WTC11 (cell line): ENCODE measurements around the gene SLC44A2. TPM values are rescaled to one million over a fixed set of nuclear protein-coding genes. Genes with fewer than 3 reads are reported as not detected.

Source experiments
- ATAC-seq: fragments of 200-7000 bp; cut with Tn5 transposase; 2 replicates; pipeline ENCODE4 v1.10.0; 2021; ENCODE audit warnings: mild to moderate bottlenecking, moderate library complexity
- CTCF ChIA-PET: fragments of 300-600 bp; sonication (Branson Sonifier 250); formaldehyde crosslinking; loops from one replicate; lab custom pipeline; 2021; ENCODE audit warnings: antibody characterized with exemption; lab: Charles Lee
- POLR2A ChIA-PET: fragments of 350-600 bp; sonication (Branson Sonifier 250); formaldehyde crosslinking; loops from one replicate; lab custom pipeline; 2021; ENCODE audit warnings: antibody characterized with exemption; lab: Charles Lee
- DNase-seq: peaks from one replicate; pipeline ENCODE4 v3.0.0; 2021; ENCODE audit warnings: low spot score
- H3K27ac Mint-ChIP-seq: 2 replicates; pipeline ENCODE4 v1.8.0; 2021; ENCODE audit warnings: mixed read lengths
- H3K27me3 Mint-ChIP-seq: 2 replicates; pipeline ENCODE4 v1.8.0; 2021; ENCODE audit warnings: low read depth, mild to moderate bottlenecking, moderate library complexity, mixed read lengths
- H3K36me3 Mint-ChIP-seq: 2 replicates; pipeline ENCODE4 v1.8.0; 2021; ENCODE audit warnings: mixed read lengths
- H3K4me1 Mint-ChIP-seq: 2 replicates; pipeline ENCODE4 v1.8.0; 2022; ENCODE audit warnings: mixed read lengths
- H3K4me3 Mint-ChIP-seq: 2 replicates; pipeline ENCODE4 v1.8.0; 2021; ENCODE audit warnings: mild to moderate bottlenecking, moderate library complexity, mixed read lengths
- H3K9me3 Mint-ChIP-seq: 2 replicates; pipeline ENCODE4 v1.8.0; 2021; ENCODE audit warnings: mixed read lengths
- CBFB ChIP-seq: sonication (generic); formaldehyde crosslinking; IDR thresholded peaks from 2 replicates; pipeline ENCODE4 v1.8.1; 2022; ENCODE audit warnings: mild to moderate bottlenecking, low read depth, missing genetic modification reagents
- ESRRA ChIP-seq: sonication (generic); formaldehyde crosslinking; IDR thresholded peaks from 2 replicates; pipeline ENCODE4 v1.8.1; 2022; ENCODE audit warnings: mild to moderate bottlenecking, missing genetic modification reagents, borderline replicate concordance
- ETV6 ChIP-seq: sonication (generic); formaldehyde crosslinking; IDR thresholded peaks from 2 replicates; pipeline ENCODE4 v1.8.1; 2022; ENCODE audit warnings: mild to moderate bottlenecking, missing genetic modification reagents
- HMGA2 ChIP-seq: fragments of 250-450 bp; sonication (Bioruptor Pico); IDR thresholded peaks from 2 replicates; pipeline ENCODE4 v1.4.0; 2021; ENCODE audit warnings: mild to moderate bottlenecking, moderate library complexity
- KAT7 ChIP-seq: sonication (generic); formaldehyde crosslinking; IDR thresholded peaks from 2 replicates; pipeline ENCODE4 v1.8.1; 2023; ENCODE audit warnings: missing genetic modification reagents, mild to moderate bottlenecking, borderline replicate concordance
- NFE2L1 ChIP-seq: sonication (generic); formaldehyde crosslinking; IDR thresholded peaks from 2 replicates; pipeline ENCODE4 v1.8.1; 2023; ENCODE audit warnings: missing genetic modification reagents
- PRRX2 ChIP-seq: fragments of 250-450 bp; sonication (Bioruptor Pico); IDR thresholded peaks from 2 replicates; pipeline ENCODE4 v1.8.0; 2021; ENCODE audit warnings: mild to moderate bottlenecking
- SP1 ChIP-seq: sonication (generic); formaldehyde crosslinking; conservative IDR thresholded peaks from 2 replicates; pipeline ENCODE4 v1.8.1; 2022; ENCODE audit warnings: missing genetic modification reagents
- ZNF121 ChIP-seq: sonication (generic); formaldehyde crosslinking; IDR thresholded peaks from 2 replicates; pipeline ENCODE4 v1.8.0; 2023; ENCODE audit warnings: missing genetic modification reagents
- ZNF416 ChIP-seq: fragments of 250-450 bp; sonication (Bioruptor Pico); IDR thresholded peaks from 2 replicates; pipeline ENCODE4 v1.9.0; 2021; ENCODE audit warnings: mild to moderate bottlenecking, inconsistent platforms
- total RNA-seq: library from RNA; stranded (reverse); gene quantifications from 3 replicates; pipeline ENCODE4 v1.2.3, GENCODE V29; 2021
- TF ChIP-seq, protein P1 (sequence below): sonication (generic); formaldehyde crosslinking; IDR thresholded peaks from 2 replicates; pipeline ENCODE4 v1.8.1; 2023; ENCODE audit warnings: mild to moderate bottlenecking, missing genetic modification reagents, moderate library complexity
- TF ChIP-seq, protein P2 (sequence below): sonication (generic); formaldehyde crosslinking; IDR thresholded peaks from 2 replicates; pipeline ENCODE4 v1.8.0; 2023; ENCODE audit warnings: missing genetic modification reagents, mild to moderate bottlenecking, borderline replicate concordance
- TF ChIP-seq, protein P3 (sequence below): sonication (generic); formaldehyde crosslinking; conservative IDR thresholded peaks from 2 replicates; pipeline ENCODE4 v1.8.1; 2022; ENCODE audit warnings: mild to moderate bottlenecking, missing genetic modification reagents
- TF ChIP-seq, protein P4 (sequence below): sonication (generic); formaldehyde crosslinking; IDR thresholded peaks from 2 replicates; pipeline ENCODE4 v1.8.0; 2022; ENCODE audit warnings: mild to moderate bottlenecking, missing genetic modification reagents
- TF ChIP-seq, protein P5 (sequence below): sonication (generic); formaldehyde crosslinking; IDR thresholded peaks from 2 replicates; pipeline ENCODE4 v1.8.1; 2023; ENCODE audit warnings: mild to moderate bottlenecking, missing genetic modification reagents, borderline replicate concordance
- TF ChIP-seq, protein P6 (sequence below): fragments of 250-450 bp; sonication (Bioruptor Pico); conservative IDR thresholded peaks from 2 replicates; pipeline ENCODE4 v1.9.0; 2021; ENCODE audit warnings: mild to moderate bottlenecking
- TF ChIP-seq, protein P7 (sequence below): sonication (generic); formaldehyde crosslinking; IDR thresholded peaks from 2 replicates; pipeline ENCODE4 v1.8.0; 2023; ENCODE audit warnings: missing genetic modification reagents
- TF ChIP-seq, protein P8 (sequence below): sonication (generic); formaldehyde crosslinking; IDR thresholded peaks from 2 replicates; pipeline ENCODE4 v1.8.1; 2023; ENCODE audit warnings: mild to moderate bottlenecking, moderate library complexity, missing genetic modification reagents

The SLC44A2 gene
- total RNA-seq, 1 experiment from 2014 or later, result 109 TPM

DNA sequence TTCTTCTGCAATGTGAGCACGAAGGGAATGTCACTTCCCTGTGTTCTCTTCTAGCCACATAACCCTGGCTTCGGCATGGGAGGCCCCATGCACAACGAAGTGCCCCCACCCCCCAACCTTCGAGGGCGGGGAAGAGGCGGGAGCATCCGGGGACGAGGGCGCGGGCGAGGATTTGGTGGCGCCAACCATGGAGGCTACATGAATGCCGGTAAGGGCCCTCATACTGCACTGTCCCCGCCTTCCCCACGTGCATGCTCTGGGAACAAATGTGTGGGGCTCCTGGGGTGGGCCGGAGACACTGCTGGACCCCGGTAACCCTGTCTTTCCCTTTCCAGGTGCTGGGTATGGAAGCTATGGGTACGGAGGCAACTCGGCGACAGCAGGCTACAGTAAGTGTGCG lies 58.2 kb downstream of the SLC44A2 start:
- TF ChIP-seq PRRX2, result no peak
- TF ChIP-seq, protein P1, sequence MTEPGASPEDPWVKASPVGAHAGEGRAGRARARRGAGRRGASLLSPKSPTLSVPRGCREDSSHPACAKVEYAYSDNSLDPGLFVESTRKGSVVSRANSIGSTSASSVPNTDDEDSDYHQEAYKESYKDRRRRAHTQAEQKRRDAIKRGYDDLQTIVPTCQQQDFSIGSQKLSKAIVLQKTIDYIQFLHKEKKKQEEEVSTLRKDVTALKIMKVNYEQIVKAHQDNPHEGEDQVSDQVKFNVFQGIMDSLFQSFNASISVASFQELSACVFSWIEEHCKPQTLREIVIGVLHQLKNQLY (CRISPR knock-in tag), result no peak
- TF ChIP-seq NFE2L1 (CRISPR knock-in tag), result no peak
- TF ChIP-seq ZNF416 (CRISPR knock-in tag), result no peak
- TF ChIP-seq, protein P2, sequence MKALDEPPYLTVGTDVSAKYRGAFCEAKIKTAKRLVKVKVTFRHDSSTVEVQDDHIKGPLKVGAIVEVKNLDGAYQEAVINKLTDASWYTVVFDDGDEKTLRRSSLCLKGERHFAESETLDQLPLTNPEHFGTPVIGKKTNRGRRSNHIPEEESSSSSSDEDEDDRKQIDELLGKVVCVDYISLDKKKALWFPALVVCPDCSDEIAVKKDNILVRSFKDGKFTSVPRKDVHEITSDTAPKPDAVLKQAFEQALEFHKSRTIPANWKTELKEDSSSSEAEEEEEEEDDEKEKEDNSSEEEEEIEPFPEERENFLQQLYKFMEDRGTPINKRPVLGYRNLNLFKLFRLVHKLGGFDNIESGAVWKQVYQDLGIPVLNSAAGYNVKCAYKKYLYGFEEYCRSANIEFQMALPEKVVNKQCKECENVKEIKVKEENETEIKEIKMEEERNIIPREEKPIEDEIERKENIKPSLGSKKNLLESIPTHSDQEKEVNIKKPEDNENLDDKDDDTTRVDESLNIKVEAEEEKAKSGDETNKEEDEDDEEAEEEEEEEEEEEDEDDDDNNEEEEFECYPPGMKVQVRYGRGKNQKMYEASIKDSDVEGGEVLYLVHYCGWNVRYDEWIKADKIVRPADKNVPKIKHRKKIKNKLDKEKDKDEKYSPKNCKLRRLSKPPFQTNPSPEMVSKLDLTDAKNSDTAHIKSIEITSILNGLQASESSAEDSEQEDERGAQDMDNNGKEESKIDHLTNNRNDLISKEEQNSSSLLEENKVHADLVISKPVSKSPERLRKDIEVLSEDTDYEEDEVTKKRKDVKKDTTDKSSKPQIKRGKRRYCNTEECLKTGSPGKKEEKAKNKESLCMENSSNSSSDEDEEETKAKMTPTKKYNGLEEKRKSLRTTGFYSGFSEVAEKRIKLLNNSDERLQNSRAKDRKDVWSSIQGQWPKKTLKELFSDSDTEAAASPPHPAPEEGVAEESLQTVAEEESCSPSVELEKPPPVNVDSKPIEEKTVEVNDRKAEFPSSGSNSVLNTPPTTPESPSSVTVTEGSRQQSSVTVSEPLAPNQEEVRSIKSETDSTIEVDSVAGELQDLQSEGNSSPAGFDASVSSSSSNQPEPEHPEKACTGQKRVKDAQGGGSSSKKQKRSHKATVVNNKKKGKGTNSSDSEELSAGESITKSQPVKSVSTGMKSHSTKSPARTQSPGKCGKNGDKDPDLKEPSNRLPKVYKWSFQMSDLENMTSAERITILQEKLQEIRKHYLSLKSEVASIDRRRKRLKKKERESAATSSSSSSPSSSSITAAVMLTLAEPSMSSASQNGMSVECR (CRISPR knock-in tag), result no peak
- TF ChIP-seq, protein P3, sequence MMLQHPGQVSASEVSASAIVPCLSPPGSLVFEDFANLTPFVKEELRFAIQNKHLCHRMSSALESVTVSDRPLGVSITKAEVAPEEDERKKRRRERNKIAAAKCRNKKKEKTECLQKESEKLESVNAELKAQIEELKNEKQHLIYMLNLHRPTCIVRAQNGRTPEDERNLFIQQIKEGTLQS (CRISPR knock-in tag), result no peak
- no peak for TF ChIP-seq ESRRA (CRISPR knock-in tag)
- no peak for TF ChIP-seq KAT7 (CRISPR knock-in tag)
- TF ChIP-seq, protein P4, sequence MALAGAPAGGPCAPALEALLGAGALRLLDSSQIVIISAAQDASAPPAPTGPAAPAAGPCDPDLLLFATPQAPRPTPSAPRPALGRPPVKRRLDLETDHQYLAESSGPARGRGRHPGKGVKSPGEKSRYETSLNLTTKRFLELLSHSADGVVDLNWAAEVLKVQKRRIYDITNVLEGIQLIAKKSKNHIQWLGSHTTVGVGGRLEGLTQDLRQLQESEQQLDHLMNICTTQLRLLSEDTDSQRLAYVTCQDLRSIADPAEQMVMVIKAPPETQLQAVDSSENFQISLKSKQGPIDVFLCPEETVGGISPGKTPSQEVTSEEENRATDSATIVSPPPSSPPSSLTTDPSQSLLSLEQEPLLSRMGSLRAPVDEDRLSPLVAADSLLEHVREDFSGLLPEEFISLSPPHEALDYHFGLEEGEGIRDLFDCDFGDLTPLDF (CRISPR knock-in tag), result no peak
- Mint-ChIP-seq H3K4me3 (no peak overlapping the region), H3K4me1 (no peaks in the 10 kb centered on the region), H3K27ac (no peak overlapping the region), H3K9me3 (no peaks in the 10 kb centered on the region), H3K36me3 (peaks cover 87% of the 10 kb centered on the region), H3K27me3 (no peaks in the 10 kb centered on the region)
- ATAC-seq (no peak), DNase-seq (no peak)
- ChIA-PET POLR2A (interaction anchor here (0.9 kb wide), 1 partner anchor 22 kb away, joined by 3 read pairs; no protein-coding TSS in a partner anchor), CTCF (interaction anchor here (0.9 to 1.9 kb wide), 4 partner anchors 9 to 102 kb away, joined by 3 to 8 read pairs (median 8); no protein-coding TSS in a partner anchor)

DNA sequence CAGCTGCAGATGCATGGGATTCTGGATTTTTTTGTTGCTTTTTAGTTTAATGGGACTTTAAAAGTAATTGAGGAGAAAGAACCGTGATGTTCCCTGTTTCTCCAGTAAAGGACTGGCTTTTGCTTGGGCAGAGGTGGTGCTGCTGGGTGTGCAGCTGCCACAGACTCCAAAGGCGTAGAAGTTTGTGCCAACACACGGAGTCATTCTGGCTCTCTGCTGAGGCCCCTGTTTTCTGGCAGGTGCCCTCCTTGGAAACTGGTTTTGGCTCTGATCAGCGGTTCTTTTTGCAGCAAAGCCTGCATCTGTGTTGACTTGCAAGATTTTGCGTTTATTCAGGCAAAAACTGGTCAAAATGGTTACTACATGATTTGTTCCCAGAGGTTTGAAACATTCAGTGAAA lies 59.9 kb downstream of the SLC44A2 start:
- Mint-ChIP-seq H3K27ac (no peak overlapping the region), H3K4me1 (no peaks in the 10 kb centered on the region), H3K9me3 (no peaks in the 10 kb centered on the region), H3K36me3 (peaks cover 85% of the 10 kb centered on the region), H3K27me3 (no peaks in the 10 kb centered on the region), H3K4me3 (no peak overlapping the region)
- no peak for ATAC-seq
- no peak for DNase-seq
- POLR2A ChIA-PET, result no interaction called here
- TF ChIP-seq ZNF121 (CRISPR knock-in tag) (no peak), HMGA2 (CRISPR knock-in tag) (no peak), ETV6 (CRISPR knock-in tag) (no peak), SP1 (CRISPR knock-in tag) (no peak), CBFB (CRISPR knock-in tag) (no peak)
- TF ChIP-seq, protein P5, sequence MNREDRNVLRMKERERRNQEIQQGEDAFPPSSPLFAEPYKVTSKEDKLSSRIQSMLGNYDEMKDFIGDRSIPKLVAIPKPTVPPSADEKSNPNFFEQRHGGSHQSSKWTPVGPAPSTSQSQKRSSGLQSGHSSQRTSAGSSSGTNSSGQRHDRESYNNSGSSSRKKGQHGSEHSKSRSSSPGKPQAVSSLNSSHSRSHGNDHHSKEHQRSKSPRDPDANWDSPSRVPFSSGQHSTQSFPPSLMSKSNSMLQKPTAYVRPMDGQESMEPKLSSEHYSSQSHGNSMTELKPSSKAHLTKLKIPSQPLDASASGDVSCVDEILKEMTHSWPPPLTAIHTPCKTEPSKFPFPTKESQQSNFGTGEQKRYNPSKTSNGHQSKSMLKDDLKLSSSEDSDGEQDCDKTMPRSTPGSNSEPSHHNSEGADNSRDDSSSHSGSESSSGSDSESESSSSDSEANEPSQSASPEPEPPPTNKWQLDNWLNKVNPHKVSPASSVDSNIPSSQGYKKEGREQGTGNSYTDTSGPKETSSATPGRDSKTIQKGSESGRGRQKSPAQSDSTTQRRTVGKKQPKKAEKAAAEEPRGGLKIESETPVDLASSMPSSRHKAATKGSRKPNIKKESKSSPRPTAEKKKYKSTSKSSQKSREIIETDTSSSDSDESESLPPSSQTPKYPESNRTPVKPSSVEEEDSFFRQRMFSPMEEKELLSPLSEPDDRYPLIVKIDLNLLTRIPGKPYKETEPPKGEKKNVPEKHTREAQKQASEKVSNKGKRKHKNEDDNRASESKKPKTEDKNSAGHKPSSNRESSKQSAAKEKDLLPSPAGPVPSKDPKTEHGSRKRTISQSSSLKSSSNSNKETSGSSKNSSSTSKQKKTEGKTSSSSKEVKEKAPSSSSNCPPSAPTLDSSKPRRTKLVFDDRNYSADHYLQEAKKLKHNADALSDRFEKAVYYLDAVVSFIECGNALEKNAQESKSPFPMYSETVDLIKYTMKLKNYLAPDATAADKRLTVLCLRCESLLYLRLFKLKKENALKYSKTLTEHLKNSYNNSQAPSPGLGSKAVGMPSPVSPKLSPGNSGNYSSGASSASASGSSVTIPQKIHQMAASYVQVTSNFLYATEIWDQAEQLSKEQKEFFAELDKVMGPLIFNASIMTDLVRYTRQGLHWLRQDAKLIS, result no peak
- TF ChIP-seq, protein P6, sequence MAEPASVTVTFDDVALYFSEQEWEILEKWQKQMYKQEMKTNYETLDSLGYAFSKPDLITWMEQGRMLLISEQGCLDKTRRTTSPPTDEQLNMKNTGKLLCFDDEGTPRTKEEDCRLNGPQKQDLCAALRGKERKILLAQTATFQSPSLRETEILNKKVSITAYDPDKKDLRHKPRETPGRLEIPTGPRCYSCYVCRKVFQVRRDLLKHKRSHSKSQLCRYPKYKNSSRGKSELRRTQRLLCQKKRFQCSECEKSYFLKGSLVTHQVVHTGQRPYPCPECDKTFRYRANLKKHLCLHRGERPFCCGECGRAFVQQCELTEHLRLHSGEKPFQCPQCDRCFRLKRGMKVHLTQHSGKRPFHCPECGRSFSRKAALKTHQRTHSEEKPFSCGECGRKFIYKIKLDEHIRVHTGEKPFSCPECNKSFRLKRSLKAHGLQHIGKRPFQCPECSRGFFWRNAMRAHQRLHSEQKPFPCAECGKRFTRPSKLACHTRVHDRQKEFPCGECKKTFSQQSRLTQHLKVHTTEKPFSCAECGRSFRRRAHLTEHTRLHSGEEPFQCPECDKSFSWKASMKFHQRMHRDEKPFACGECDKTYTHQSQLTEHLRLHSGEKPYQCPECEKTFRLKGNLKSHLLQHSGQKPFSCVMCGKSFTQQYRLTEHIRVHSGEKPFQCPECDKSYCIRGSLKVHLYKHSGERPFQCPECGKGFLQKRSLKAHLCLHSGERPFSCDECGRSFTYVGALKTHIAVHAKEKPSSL (CRISPR knock-in tag), result no peak
- TF ChIP-seq, protein P7, sequence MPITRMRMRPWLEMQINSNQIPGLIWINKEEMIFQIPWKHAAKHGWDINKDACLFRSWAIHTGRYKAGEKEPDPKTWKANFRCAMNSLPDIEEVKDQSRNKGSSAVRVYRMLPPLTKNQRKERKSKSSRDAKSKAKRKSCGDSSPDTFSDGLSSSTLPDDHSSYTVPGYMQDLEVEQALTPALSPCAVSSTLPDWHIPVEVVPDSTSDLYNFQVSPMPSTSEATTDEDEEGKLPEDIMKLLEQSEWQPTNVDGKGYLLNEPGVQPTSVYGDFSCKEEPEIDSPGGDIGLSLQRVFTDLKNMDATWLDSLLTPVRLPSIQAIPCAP (CRISPR knock-in tag), result no peak
- TF ChIP-seq, protein P8, sequence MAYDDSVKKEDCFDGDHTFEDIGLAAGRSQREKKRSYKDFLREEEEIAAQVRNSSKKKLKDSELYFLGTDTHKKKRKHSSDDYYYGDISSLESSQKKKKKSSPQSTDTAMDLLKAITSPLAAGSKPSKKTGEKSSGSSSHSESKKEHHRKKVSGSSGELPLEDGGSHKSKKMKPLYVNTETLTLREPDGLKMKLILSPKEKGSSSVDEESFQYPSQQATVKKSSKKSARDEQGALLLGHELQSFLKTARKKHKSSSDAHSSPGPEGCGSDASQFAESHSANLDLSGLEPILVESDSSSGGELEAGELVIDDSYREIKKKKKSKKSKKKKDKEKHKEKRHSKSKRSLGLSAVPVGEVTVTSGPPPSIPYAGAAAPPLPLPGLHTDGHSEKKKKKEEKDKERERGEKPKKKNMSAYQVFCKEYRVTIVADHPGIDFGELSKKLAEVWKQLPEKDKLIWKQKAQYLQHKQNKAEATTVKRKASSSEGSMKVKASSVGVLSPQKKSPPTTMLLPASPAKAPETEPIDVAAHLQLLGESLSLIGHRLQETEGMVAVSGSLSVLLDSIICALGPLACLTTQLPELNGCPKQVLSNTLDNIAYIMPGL (CRISPR knock-in tag), result no peak
- CTCF ChIA-PET, result no interaction called here
